Effector CD8-positive, alpha-beta T cell (primary cell): ENCODE measurements around the gene HPDL.
"Not testable (repeated sequence)": the region's sequence is repeated elsewhere in the genome, so short reads cannot be mapped to it uniquely, and the experiment has no call there.

Source experiments
- DNase-seq: peaks from one replicate; lab custom pipeline; 2025; lab: John Stamatoyannopoulos, UW

The HPDL gene

GRCh38 chr1:45351508-45351907 is 24.8 kb downstream of the HPDL start:
- no peak for DNase-seq

GRCh38 chr1:45353685-45354084 is 27.0 kb downstream of the HPDL start:
- no peak for DNase-seq

- no peak for DNase-seq
Measured at GRCh38 chr1:45354838-45355237, 28.1 kb downstream of the HPDL start.

GRCh38 chr1:45355683-45356082 is 29.0 kb downstream of the HPDL start:
- DNase-seq = no peak

GRCh38 chr1:45356186-45356585 is 29.5 kb downstream of the HPDL start:
- no peak for DNase-seq

GRCh38 chr1:45359882-45360513 is 33.3 kb downstream of the HPDL start:
- peak; percentile 17 for DNase-seq

GRCh38 chr1:45360981-45361380 is 34.3 kb downstream of the HPDL start:
- not testable (repeated sequence) for DNase-seq

GRCh38 chr1:45364294-45364693 is 37.6 kb downstream of the HPDL start:
- DNase-seq = no peak

- no peak for DNase-seq
Measured at GRCh38 chr1:45365051-45365450, 38.4 kb downstream of the HPDL start.

- DNase-seq = no peak
Measured at GRCh38 chr1:45370575-45370974, 43.9 kb downstream of the HPDL start.

- DNase-seq = no peak
Measured at GRCh38 chr1:45373573-45373972, 46.9 kb downstream of the HPDL start.

GRCh38 chr1:45375104-45376090 is 48.7 kb downstream of the HPDL start:
- no peak for DNase-seq

- no peak for DNase-seq
Measured at GRCh38 chr1:45378184-45378583, 51.5 kb downstream of the HPDL start.
